Measurements from ENCODE around the gene NFATC2.

The NFATC2 gene

GRCh38 chr20:51379601-51380341, 162.7 kb downstream of the NFATC2 start:
- DNase-seq (ENCODE audit: low read depth in 2 of 2) = no peak

GRCh38 chr20:51378171-51378928, 164.2 kb downstream of the NFATC2 start:
- DNase-seq (ENCODE audit: low read depth in 2 of 2) = no peak

DNA sequence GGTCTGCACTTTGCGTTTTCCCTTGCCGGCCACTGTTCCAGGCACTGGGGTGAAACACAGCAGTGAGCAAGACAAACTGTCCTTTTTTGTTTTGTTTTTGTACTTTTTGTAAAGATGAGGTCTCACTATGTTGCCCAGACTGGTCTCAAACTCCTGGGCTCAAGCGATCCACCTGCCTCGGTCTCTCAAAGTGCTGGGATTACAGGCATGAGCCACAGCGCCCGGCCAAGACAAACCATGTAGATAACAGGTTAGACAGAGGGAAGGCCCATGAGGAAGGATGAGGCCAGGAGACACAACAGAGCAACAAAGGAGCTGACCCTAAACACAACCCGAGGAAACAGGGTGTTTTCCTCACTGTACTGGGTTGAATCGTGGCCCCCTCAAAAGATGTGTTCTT, 165.4 kb downstream of the NFATC2 start:
- DNase-seq (ENCODE audit: low read depth in 2 of 2) = no peak

- DNase-seq (ENCODE audit: low read depth in 2 of 2) = no peak
These were observed 166.4 kb downstream of the NFATC2 start for GRCh38 chr20:51376111-51376510.

DNA sequence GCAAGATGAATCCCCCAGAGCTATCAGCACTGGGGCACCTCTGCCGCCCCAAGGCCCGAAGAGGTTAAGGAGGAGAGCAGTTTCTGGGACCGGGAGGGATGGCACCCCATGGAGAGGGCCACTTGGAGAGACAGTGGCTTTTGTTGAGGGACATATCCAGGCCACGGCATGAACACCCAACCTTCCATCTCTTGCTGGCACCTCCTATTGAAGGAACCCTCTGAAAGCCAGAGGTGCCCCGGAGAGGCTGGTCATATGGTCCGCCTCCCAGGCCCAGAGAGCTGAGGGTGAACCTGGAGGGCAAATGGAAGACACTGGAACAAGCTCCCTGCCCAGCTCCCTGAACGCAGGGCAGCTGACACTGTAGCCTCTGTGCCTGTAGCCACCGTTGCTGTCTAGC, 167.0 kb downstream of the NFATC2 start:
- DNase-seq (ENCODE audit: low read depth in 2 of 2) = no peak

DNA sequence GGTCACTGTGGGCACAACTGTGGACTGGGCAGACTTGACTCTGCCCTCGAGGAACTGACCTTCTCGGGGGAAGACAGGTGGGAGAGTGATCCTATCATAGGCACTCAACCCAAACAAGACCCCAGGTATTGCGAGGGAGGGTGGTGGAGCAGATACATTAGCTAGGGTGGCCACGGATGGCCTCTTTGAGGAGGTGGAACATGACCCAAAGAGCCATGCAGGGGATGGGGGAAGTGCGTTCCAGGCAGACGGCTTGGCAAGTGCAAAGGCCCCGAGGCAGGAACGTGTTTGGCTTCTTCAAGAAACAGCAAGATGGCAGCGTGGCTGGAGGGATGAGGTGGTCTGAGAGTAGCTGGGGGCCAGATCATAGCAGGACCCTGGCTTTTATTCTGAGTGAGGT, 167.6 kb downstream of the NFATC2 start:
- no peak for DNase-seq (ENCODE audit: low read depth in 2 of 2)

DNA sequence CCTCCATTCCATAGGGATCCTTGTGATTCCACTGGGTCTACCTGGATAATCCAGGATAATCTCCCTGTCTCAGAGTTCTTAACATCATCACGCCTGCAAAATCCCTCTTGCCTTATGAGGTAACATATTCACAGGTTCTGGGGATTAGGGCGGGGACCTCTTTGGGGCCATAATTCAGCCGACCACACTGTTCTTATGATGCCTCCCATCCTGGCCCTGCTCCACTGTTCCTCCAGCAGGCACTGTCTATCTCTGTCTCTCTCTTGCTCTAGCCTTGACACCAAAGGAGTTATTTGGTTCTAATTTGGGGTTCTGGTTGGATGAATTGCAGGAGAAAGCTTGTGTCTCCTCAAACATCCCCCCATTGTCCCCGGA, 168.1 kb downstream of the NFATC2 start:
- DNase-seq (ENCODE audit: low read depth in 2 of 2) = no peak

- no peak for DNase-seq (ENCODE audit: low read depth in 2 of 2)
These were observed 168.6 kb downstream of the NFATC2 start for GRCh38 chr20:51373713-51374455.

- no peak for DNase-seq (ENCODE audit: low read depth in 2 of 2)
These were observed 169.6 kb downstream of the NFATC2 start for GRCh38 chr20:51372966-51373365.

- peak; percentile 40 to 56 for DNase-seq (ENCODE audit: low read depth in 2 of 2)
These were observed 170.2 kb downstream of the NFATC2 start for GRCh38 chr20:51372176-51372803.

DNA sequence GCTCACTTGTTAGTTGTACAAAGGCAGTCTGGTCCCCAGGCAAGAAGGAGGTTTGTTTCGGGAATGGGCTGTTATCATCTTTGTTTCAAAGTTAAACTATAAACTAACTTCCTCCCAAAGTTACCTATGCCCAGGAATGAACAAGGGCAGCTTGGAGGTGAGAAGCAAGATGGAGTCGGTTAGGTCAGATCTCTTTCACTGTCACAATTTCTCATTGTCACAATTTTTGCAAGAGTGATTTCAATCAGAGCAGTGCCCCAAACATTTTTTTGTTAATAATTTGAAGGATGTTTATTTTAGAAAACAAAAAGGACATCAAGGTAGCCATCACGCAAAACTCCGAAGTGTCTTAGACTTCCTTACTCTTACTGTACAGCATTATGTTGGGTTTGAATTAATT, 170.8 kb downstream of the NFATC2 start:
- no peak for DNase-seq (ENCODE audit: low read depth in 2 of 2)

DNA sequence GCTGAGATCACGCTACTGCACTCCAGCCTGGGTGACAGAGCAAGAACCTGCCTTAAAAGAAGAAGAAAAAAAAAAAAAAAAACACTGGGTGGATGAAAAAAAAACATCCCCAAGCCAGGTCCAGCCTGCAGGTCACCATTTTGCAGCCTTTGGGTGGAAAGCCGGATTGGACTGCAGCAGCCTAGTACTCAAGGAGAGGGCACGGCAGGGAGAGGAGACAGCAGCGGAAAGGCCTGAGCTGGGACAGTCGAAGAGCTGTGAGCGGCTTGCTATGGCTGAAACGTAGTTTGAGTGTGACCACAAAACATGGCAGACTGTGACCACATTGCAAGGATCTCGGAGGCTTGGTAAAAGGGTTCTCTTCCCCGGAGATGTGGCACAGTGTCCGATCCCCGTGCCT, 173.0 kb downstream of the NFATC2 start:
- no peak for DNase-seq (ENCODE audit: low read depth in 2 of 2)

GRCh38 chr20:51368461-51369211, 173.9 kb downstream of the NFATC2 start:
- DNase-seq (ENCODE audit: low read depth in 2 of 2) = no peak

DNA sequence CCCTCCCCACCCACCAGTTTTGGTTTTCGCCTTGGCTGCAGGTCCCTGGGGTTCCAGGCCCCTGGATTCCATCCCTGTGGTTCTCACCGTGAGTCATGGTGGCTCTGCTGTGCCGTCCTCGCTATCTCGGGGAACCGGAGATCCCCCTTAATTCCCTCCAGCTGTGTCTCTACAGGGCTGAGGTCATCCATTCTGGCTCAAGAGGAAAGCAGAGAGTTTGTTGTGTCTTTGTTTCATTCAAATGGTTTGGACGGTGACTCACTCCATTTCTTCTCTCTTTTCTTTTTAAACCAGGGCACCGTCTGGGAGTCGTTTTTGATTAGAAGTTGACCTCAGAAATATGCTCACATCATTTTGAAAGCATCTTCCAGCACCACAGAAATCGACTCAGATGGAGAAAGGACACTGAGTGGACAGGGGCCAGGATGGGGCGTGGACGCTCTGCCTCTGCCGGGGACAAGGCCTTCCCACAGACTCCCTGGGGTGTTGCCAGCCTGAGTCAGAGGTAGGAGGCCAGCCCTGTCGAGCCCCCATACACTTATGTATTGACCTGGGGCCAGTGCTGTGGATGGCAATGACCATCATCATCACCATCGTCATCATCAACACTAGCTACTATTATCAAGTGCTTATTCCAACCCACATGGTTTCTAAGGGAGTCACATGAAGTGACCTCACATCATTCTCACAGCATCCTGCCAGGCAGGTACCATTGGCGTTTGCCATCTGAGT, 176.2 kb downstream of the NFATC2 start:
- DNase-seq (ENCODE audit: low read depth in 2 of 2) = no peak

- DNase-seq (ENCODE audit: low read depth in 2 of 2) = no peak
These were observed 176.8 kb downstream of the NFATC2 start for GRCh38 chr20:51365670-51366069.

- no peak for DNase-seq (ENCODE audit: low read depth in 2 of 2)
These were observed 178.7 kb downstream of the NFATC2 start for GRCh38 chr20:51363813-51364212.

- no peak for DNase-seq (ENCODE audit: low read depth in 2 of 2)
These were observed 179.1 kb downstream of the NFATC2 start for GRCh38 chr20:51363378-51363777.

DNA sequence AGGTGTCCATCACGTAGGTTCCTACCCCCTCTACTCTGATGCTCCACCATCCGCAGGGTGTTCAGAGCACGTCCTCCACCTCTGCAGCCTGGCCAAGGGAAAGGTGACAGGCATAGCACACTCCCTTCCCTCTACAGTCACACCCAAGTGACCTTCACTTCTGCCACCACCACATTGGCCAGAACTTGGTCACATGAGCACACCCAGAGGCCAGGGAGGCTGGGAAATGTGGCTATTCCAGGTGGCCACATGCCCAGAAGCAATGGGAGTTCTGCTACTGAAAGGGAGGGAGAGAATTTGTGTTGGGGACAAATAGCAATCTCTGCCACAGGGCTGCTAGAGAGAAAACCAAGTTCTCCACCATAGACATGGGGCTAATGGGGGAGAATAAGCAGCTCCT, 180.3 kb downstream of the NFATC2 start:
- no peak for DNase-seq (ENCODE audit: low read depth in 2 of 2)

DNA sequence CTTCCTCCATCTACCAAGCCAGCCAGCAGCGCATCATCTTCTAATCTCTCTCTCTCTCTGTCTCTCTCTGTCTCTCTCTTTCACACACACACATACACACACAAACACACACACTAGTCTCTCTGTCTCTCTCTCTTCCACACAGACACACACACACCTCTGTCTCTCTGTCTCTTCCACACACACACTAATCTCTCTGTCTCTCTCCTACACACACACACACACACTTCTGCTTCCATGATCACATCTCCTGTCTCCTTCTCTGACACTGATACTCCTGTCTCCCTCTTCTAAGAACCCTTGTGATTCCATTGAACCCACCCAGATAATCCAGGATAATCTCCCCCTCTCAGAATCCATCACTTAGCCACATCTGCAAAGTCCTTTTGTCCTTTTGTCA, 181.3 kb downstream of the NFATC2 start:
- no peak for DNase-seq (ENCODE audit: low read depth in 2 of 2)

- no peak for DNase-seq (ENCODE audit: low read depth in 2 of 2)
These were observed 181.9 kb downstream of the NFATC2 start for GRCh38 chr20:51360451-51361201.

All from stimulated activated CD4-positive, alpha-beta T cell treated with anti-CD3 and anti-CD28 coated beads, Interleukin-1b, Interleukin-23, amount 100 ng/mL, for 4 hours (primary cell).